GM19372 (cell line): ENCODE measurements around the gene EVC.

Experiments used
- ATAC-seq: cut with Tn5 transposase; IDR thresholded peaks from one replicate; pipeline ENCODE4 v1.9.1; 2021; ENCODE audit warnings: mild to moderate bottlenecking, low read depth, moderate library complexity; ENCODE audit not compliant: unreplicated experiment

EVC gene

GRCh38 chr4:5753766-5754528, 42.9 kb downstream of the EVC start:
- no peak for ATAC-seq

DNA sequence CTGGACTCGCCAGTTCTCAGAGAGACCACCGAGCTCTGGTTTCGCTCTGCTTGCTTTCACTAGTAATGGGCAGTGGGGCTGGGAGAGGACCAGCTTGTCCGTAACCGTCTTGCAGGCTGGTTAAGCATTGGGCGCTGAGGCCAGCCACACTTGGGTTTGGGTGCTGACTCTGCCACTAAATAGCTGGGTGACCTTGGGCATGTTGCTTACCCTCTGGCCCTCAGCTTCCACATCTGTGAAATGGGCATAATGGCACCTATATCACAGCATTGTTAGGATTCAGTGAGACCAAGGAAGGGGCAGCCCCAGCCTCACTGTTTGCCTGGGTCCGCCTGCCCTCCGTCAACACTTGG, 43.5 kb downstream of the EVC start:
- ATAC-seq = no peak

DNA sequence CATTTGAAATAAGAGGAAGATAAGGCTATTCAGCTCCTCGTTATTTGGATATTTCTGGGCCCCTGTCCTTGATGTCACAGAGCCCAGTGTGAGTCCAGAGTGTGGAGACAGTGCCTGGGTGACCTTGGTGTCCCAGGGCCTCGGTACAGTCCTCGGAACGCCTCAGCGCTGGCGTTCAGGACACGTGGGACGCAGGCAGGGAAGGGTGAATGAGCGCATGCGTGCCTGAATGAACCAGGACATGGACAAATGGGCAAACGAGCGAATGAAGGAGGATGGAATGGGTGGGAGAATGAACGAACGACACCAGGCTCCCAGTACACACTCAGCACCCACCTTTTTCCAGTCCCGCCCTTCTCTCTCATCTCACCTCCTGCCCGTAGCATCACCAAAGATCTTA, 44.2 kb downstream of the EVC start:
- no peak for ATAC-seq

GRCh38 chr4:5755679-5756078, 44.7 kb downstream of the EVC start:
- ATAC-seq = no peak

DNA sequence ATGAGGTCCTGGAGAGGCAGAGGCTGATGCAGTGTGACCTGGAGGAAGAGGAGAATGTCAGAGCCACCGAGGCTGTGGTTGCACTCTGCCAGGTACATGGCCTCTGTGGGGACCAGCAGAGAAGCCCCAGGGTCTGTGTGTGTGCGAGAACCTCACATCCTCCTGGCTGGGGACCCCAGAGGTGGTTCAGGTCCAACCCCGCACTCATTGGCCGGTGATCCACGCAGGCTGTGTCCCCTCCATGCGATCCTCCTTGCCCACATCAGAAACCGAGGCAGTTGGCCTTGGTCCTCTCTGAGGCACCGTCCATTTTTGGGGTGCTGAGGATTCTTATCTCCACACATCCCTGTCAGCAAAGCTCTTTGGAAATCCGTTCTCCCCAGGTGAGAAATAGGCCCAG, 45.3 kb downstream of the EVC start:
- no peak for ATAC-seq

DNA sequence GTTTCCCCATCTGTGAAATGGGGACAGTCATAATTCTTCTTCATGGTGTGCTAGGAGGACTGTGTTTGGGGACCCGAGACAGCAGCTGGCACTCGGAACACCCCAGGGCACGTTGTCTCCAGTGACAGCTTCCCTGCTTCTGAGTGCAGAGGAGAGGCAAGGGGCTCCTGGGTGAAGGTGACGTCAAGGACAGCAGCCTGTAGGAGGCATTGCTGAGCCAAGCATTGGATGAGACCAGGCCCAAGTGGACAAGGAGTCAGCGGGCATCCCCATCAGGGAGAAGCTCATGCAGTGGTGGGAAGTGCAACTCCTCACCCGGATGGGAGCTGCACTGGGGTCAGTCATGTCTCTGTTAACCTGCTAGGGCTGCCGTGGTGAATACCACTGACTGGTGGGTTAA, 46.1 kb downstream of the EVC start:
- no peak for ATAC-seq

DNA sequence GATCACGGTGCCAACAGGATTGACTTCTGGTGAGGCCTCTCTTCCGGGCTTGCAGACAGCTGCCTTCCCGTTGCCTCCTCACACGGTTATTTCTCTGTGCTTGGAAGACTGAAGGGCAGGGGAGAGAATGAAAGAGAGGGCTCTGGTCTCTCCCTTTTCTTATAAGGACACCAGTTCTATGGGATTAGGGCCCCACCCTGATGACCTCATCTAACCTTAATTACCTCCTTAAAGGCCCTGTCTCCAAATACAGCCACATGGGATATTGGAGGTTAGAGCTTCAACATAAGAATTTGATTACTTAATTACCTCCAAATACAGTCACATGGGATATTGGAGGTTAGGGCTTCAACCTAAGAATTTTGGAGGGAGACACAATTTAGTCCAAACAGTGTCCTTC, 46.5 kb downstream of the EVC start:
- ATAC-seq = no peak

GRCh38 chr4:5757954-5758353, 47.0 kb downstream of the EVC start:
- ATAC-seq = no peak

DNA sequence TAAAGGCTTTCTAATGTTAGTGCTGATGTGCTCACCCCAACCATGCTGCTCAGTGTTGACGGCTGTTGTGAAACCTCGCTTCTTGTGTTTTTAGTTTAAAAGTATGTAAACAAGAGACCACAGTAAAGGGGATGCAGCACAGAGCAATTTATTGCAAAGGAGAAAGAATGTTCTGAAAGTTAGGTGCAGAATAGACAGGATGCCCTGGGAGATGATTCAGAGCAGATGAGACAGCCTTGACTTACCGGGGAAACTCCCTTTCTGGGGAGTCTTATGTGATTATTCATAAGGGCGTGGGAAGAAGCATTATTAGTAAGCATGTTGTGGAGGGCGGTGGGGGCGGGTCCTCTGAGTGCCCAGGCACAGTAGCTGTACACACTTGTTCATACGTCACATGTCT, 47.7 kb downstream of the EVC start:
- no peak for ATAC-seq

- no peak for ATAC-seq
These were observed 48.5 kb downstream of the EVC start for GRCh38 chr4:5759236-5760075.

GRCh38 chr4:5760246-5760645, 49.2 kb downstream of the EVC start:
- ATAC-seq = no peak

DNA sequence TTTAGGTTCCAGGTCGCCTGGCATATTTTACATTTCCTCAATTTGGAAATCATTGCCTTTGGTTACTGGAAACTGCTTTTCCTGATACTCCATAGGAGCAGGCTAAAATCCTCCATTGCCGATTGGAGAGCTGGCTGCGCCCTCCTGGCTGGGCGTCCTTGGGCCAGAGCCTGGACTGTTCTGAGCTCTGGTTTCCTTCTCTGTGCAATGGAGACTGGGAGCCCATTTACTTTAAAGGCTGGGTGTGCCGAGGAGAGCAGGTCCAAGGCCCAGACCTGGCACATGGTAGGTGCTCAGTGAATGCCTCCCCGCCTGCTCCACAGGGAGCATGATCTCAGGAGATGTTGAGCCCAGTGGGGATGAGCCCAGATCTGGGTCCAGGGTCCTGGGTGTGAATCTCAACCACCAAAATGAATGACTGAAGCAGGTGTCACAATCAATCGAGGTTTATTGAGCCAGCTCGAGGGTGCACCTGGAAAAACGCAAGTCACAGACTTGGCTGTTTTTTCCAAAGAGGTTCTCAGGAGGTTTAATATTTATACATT, 50.0 kb downstream of the EVC start:
- ATAC-seq = no peak

DNA sequence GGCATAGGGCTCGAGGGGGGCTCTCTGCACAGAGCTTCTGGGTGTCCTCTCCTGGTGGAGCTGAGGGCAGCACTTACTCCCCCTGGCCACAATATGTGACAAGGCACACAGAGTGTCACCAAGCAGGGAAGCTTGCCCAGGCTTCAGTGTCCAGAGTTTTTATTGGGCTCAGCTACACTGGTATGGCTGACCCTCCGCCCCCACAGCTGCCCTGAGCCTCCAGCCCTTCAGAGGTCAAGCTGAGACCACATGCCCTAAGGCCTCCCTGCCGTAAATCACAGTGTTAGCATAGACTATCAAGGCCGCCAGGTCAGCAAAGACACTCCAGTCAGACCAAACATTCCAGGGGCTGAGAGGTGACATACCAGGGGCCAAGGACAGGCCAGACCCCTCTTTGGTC, 59.0 kb downstream of the EVC start:
- no peak for ATAC-seq

GRCh38 chr4:5772528-5773270, 61.7 kb downstream of the EVC start:
- no peak for ATAC-seq

DNA sequence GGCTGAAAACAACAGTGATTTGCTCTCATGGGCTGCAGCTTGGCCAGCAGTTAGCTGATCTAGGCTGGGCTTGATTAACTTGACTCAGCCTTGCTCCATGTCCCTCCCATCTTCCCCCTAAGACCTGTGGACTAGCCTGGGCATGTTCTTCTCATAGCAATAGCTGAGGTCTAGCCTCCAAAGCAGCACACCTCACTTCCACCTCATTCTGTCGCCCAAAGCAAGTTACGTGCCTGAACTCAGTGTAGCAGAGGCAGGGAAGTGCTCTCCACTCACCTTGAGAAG, 62.2 kb downstream of the EVC start:
- no peak for ATAC-seq

DNA sequence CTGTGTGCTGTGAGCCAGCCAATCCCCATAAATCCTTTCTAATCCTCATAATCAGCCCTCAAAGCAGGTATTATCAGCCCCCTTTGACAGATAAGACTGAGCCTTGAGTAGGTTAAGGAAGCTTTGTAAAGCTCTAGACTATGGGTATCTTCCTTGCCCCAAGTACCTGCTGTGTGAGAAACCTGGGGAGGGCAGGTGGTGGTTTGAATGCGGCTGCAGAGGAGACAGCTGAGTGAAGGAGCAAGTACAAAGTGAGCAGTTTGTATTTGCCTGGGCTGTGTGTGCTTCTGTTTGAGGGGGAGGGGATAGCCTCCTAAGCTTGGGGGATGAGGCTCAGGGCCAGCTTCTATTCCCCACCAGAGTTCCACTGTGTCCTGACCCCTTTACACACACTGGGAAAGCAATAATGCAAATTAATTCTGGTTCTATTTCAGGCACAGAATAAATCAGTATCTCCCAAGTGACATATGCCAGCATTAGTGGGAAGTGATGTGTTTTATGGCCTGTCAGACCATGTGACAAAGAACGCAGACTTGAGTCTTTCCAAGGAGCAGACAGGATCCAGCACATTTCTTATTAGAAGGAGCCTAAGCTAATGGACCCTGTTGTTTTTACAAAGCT, 63.5 kb downstream of the EVC start:
- ATAC-seq = no peak

- no peak for ATAC-seq
These were observed 65.5 kb downstream of the EVC start for GRCh38 chr4:5776510-5776909.

GRCh38 chr4:5780831-5781480, 70.0 kb downstream of the EVC start:
- ATAC-seq = no peak

GRCh38 chr4:5781691-5782090, 70.7 kb downstream of the EVC start:
- no peak for ATAC-seq

DNA sequence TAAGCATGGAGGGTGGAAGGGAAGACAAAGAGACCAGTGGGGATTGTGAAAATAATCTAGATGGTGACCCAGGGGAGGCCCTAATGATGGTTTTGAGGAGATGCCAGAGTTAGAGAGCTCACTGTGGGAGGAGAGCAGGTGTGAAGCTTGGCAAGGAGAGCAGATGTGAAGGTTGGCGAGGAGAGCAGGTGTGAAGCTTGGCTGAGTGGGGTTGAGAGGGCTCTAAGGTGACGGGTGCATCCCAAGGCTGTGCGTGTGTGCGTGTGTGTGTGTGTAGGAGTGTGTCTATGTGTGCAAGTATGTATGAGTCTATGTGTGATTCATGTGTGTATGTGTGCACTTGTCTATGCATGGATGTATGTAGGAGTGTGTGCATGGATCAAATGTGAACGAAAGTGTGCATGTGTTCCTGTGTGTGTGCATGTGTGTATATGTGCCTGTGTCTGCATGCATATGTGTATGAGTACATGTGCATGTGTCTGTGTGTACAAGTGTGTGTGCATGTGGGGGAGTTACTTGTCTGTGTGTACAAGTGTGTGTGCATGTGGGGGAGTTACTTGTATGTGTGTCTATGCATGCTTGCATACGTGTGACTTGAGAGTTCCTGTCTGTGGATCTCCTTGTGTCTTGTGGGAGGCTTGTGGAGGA, 72.0 kb downstream of the EVC start:
- ATAC-seq = no peak
